ENCODE data around the gene LINGO1. TPM values are rescaled to one million over a fixed set of nuclear protein-coding genes. Genes with fewer than 3 reads are reported as not detected.
A peak's percentile ranks its signal among the peaks of the same experiment; 100 is the strongest.

The LINGO1 gene, protein sequence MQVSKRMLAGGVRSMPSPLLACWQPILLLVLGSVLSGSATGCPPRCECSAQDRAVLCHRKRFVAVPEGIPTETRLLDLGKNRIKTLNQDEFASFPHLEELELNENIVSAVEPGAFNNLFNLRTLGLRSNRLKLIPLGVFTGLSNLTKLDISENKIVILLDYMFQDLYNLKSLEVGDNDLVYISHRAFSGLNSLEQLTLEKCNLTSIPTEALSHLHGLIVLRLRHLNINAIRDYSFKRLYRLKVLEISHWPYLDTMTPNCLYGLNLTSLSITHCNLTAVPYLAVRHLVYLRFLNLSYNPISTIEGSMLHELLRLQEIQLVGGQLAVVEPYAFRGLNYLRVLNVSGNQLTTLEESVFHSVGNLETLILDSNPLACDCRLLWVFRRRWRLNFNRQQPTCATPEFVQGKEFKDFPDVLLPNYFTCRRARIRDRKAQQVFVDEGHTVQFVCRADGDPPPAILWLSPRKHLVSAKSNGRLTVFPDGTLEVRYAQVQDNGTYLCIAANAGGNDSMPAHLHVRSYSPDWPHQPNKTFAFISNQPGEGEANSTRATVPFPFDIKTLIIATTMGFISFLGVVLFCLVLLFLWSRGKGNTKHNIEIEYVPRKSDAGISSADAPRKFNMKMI
- 11.5 and 26.9 TPM in 2 replicates for total RNA-seq (2011; cell fraction: chromatin; rRNA removed; ENCODE audit: low replicate concordance)
- total RNA-seq (2011; cell fraction: nucleolus; rRNA removed): 18.7 and 19.2 TPM in 2 replicates
- 24.1 and 38.6 TPM in 2 replicates for total RNA-seq (2011; cell fraction: nucleoplasm; rRNA removed)
- total RNA-seq (2014; rRNA removed) (2.1 and 3.3 TPM in 2 replicates), total RNA-seq (2014; rRNA removed; fragmentation: Illumina TruSeq; extraction: Trizol) (0.65 and 0.73 TPM in 2 replicates), total RNA-seq (2015; rRNA removed; fragmentation: Illumina TruSeq; extraction: Trizol) (2.0 TPM in 2 replicates), total RNA-seq (2021) (14.3 and 14.8 TPM in 2 replicates), polyA plus RNA-seq (2011; rRNA removed) (12.4 and 19.4 TPM in 2 replicates), polyA plus RNA-seq (2014; fragmentation: Illumina TruSeq; extraction: Trizol) (15.3 and 19.0 TPM in 2 replicates), polyA plus RNA-seq (2014; fragmentation: Nextera tagmentation; extraction: Ambion mirVana) (under 1 TPM; 0.07 to 0.08 TPM), polyA plus RNA-seq (2014; rRNA removed) (8.1 and 9.3 TPM in 2 replicates), polyA minus RNA-seq (2011; rRNA and poly(A)+ RNA removed) (5.8 and 8.8 TPM in 2 replicates), Bru-seq, nascent RNA (percentile 43 among the genes with signal in this experiment), BruChase-seq, experiment 1, labeled RNA remaining after a 2-hour chase (percentile 34 among the genes with signal in this experiment), BruChase-seq, experiment 2, labeled RNA remaining after a 6-hour chase (percentile 34 among the genes with signal in this experiment)
- 14.2 and 25.6 TPM in 2 replicates for polyA plus RNA-seq (2011; cell fraction: cytosol; rRNA removed)
- 10.6 and 19.2 TPM in 2 replicates for polyA plus RNA-seq (2011; cell fraction: nucleus; rRNA removed)
- 8.0 and 8.2 TPM in 2 replicates for polyA plus RNA-seq (2012)
- polyA minus RNA-seq (2011; cell fraction: cytosol; rRNA and poly(A)+ RNA removed): 14.6 and 15.2 TPM in 2 replicates
- polyA minus RNA-seq (2011; cell fraction: nucleus; rRNA and poly(A)+ RNA removed): 3.4 and 3.8 TPM in 2 replicates
- long read RNA-seq, experiment 1, transcript LINGO1-201 (2 exons, 3,055 nt): major isoform, 17 of 87 reads
- long read RNA-seq, experiment 1, partial matches to known transcripts: 0 of 87 reads
- long read RNA-seq, experiment 1, other reads (novel, unspliced or antisense): 70 of 87 reads
- long read RNA-seq, experiment 2, transcript LINGO1-201 (2 exons, 3,055 nt): major isoform, 11 of 19 reads
- long read RNA-seq, experiment 2, partial matches to known transcripts: 0 of 19 reads
- long read RNA-seq, experiment 2, other reads (novel, unspliced or antisense): 8 of 19 reads
- long read RNA-seq, experiment 3, partial matches to known transcripts: 0 of 3 reads
- long read RNA-seq, experiment 3, other reads (novel, unspliced or antisense): 3 of 3 reads

DNA sequence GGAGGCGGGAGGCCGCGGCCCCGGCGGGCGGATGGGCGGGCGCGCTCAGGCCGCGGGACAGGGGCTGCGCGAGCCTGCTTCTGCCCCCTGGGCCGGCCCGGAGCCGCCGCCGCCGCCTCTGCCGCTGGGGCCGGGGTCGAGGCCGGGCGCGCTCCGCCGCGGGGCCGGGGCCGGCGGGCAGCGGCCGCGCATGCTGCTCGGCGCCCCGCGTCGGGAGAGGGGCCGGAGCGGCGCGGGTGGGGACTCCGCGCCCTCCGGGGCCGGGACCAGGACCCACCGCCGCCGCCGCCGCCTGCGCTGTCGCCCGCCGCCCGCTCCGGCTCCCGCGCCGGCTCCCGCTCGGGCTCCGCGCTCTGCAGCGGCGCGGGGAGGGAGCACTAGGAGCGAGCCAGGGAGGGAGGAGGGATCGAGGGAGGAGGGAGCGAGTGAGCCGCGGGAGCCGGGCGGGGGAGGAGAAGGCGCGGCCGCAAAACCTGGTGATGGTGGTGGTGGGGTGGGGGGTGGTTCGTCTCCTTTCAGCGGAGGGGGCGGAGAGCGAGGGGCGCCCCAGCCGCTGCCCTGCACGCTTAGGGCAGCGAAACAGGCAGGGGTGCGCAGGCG, at the start of gene LINGO1:
Gene LINGO1 (minus strand): TSS at position 379 of the 600 bp plus-strand sequence. CDS start 597 bp downstream, outside the sequence.
- Histone ChIP-seq H3K9ac (ENCODE audit: insufficient read depth in 1 of 2, low read depth in 2 of 2, low read length in 2 of 2) (peak within 1 kb of the TSS; percentile 72 to 92), H3K27me3 (ENCODE audit: control insufficient read depth in 2 of 2, insufficient read depth in 2 of 2, low read length in 2 of 2) (peaks cover 6 to 21% of the 10 kb centered on the region in 2 experiments; a peak in 3 of 5 replicates)
- TF ChIP-seq NONO (IDR thresholded peaks at IDR 0.05; ENCODE audit: low read depth in 2 of 2, low read length in 1 of 2) (peak in 1 of 2 experiments; percentile 91; a peak in 2 of 4 replicates), TEAD2 (tag; IDR thresholded peaks at IDR 0.05) (no peak), ZNF263 (CRISPR knock-in tag; IDR thresholded peaks at IDR 0.05; ENCODE audit: borderline replicate concordance) (peak; percentile 93), HMGN3 (IDR thresholded peaks at IDR 0.05; ENCODE audit: borderline replicate concordance, extremely low read depth, insufficient read length, low read depth, low read length) (peak; percentile 19), CCNT2 (IDR thresholded peaks at IDR 0.05; ENCODE audit: borderline replicate concordance, extremely low read depth, insufficient read length, low read depth, low read length) (peak; percentile 21), ZBTB7A (IDR thresholded peaks at IDR 0.05; ENCODE audit: borderline replicate concordance, control insufficient read depth, low read depth, low read length) (peak; percentile 51; the same call in 1 of the 2 replicates), EGR1 (conservative IDR thresholded peaks at IDR 0.05) (peak; percentile 21; the same call in 1 of the 2 replicates)
- TF ChIP-seq, protein P1, sequence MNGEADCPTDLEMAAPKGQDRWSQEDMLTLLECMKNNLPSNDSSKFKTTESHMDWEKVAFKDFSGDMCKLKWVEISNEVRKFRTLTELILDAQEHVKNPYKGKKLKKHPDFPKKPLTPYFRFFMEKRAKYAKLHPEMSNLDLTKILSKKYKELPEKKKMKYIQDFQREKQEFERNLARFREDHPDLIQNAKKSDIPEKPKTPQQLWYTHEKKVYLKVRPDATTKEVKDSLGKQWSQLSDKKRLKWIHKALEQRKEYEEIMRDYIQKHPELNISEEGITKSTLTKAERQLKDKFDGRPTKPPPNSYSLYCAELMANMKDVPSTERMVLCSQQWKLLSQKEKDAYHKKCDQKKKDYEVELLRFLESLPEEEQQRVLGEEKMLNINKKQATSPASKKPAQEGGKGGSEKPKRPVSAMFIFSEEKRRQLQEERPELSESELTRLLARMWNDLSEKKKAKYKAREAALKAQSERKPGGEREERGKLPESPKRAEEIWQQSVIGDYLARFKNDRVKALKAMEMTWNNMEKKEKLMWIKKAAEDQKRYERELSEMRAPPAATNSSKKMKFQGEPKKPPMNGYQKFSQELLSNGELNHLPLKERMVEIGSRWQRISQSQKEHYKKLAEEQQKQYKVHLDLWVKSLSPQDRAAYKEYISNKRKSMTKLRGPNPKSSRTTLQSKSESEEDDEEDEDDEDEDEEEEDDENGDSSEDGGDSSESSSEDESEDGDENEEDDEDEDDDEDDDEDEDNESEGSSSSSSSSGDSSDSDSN (IDR thresholded peaks at IDR 0.05; ENCODE audit: borderline replicate concordance in 1 of 2, low read depth in 2 of 2, low read length in 2 of 2): peak in 1 of 2 experiments; percentile 56; a peak in 1 of 4 replicates

More for the DNA sequence above, at the start of gene LINGO1:
- POLR2A ChIA-PET: interaction anchor here (0.6 to 1.5 kb wide), 4 partner anchors 10 to 598 kb away, joined by 3 to 5 read pairs (median 4); no protein-coding TSS in a partner anchor
- Histone ChIP-seq H3K4me1 (replicated peaks in 1 of 2; ENCODE audit: control insufficient read depth in 2 of 2, insufficient read depth in 2 of 2, low read length in 2 of 2) (peaks cover 25 to 55% of the 10 kb centered on the region in 2 experiments; a peak in 4 of 5 replicates), H3K9me3 (replicated peaks; ENCODE audit: control insufficient read depth, insufficient read depth, low read depth, low read length) (no peaks in the 10 kb centered on the region), H3K4me3 (peak within 1 kb of the TSS; percentile 48), H3K4me2 (ENCODE audit: insufficient read depth, low read length) (peak within 1 kb of the TSS; percentile 98), H3K79me2 (ENCODE audit: control insufficient read depth, insufficient read depth, low read length) (peaks cover 27% of the 10 kb centered on the region), H4K20me1 (replicated peaks; ENCODE audit: control insufficient read depth, insufficient read depth, low read length) (no peaks in the 10 kb centered on the region), H2AFZ (ENCODE audit: low read depth, low read length) (peak within 1 kb of the TSS; percentile 96), H3K36me3 (ENCODE audit: control insufficient read depth, insufficient read depth, low read length) (no peaks in the 10 kb centered on the region), H3K27ac (ENCODE audit: extremely low read depth, low read depth, low read length) (peak within 1 kb of the TSS; percentile 75), H3K9me1 (ENCODE audit: control insufficient read depth, insufficient read depth, low read length) (peaks cover 4% of the 10 kb centered on the region)
- WGBS (ENCODE audit: insufficient coverage, low coverage, missing lambda C conversion rate): 0% methylated on average over 3 of the region's 88 CpGs
- intact Hi-C loops (cut with micrococcal nuclease) (loop anchor here (1.0 to 5.0 kb wide), 3 partner anchors 26 to 240 kb away; no protein-coding TSS in a partner anchor), in situ Hi-C loops (cut with MboI) (no loop called here)
- peak; percentile 42 for ATAC-seq
- DNase-seq (ENCODE audit: extremely low read depth in 1 of 4, low spot score in 3 of 4): peak; percentile 75 to 78 (median 78)
- FAIRE-seq: no peak
- CTCF ChIA-PET (ENCODE audit: low intra/inter-chr PET ratio): interaction anchor here (0.6 to 4.2 kb wide), 4 partner anchors 188 to 597 kb away, joined by 3 to 97 read pairs (median 8); no protein-coding TSS in a partner anchor
- no TSS peak for BruUV-seq (replicated peaks)
